RWPE2 (cell line): ENCODE measurements around the gene LETM1.

Experiments
- ATAC-seq: fragments of 200-7000 bp; cut with Tn5 transposase; 3 replicates; pipeline ENCODE4 v1.9.1; 2021; ENCODE audit warnings: low read depth
- DNase-seq: peaks from one replicate; pipeline ENCODE4 v3.0.0-alpha.2; 2020; ENCODE audit warnings: low spot score
- H3K27ac ChIP-seq: fragments of 450-650 bp; 2 replicates; pipeline ENCODE4 v1.5.1; 2017; ENCODE audit warnings: mild to moderate bottlenecking; ENCODE audit not compliant: poor library complexity, severe bottlenecking
- H3K27me3 ChIP-seq: fragments of 250-450 bp; sonication (Bioruptor Pico); 2 replicates; pipeline ENCODE4 v1.5.1; 2021; ENCODE audit warnings: mild to moderate bottlenecking, moderate library complexity; ENCODE audit not compliant: insufficient read depth, poor library complexity, severe bottlenecking
- H3K36me3 ChIP-seq: fragments of 250-450 bp; sonication (Bioruptor Pico); 2 replicates; pipeline ENCODE4 v1.5.1; 2020; ENCODE audit warnings: low read depth, mild to moderate bottlenecking, moderate library complexity
- H3K4me1 ChIP-seq: fragments of 250-450 bp; sonication (Bioruptor Pico); 2 replicates; pipeline ENCODE4 v1.5.1; 2021; ENCODE audit warnings: mild to moderate bottlenecking, moderate library complexity; ENCODE audit not compliant: insufficient read depth, poor library complexity, severe bottlenecking
- H3K4me3 ChIP-seq: fragments of 250-450 bp; sonication (Bioruptor Pico); 2 replicates; pipeline ENCODE4 v1.5.1; 2021; ENCODE audit warnings: mild to moderate bottlenecking, moderate library complexity; ENCODE audit not compliant: severe bottlenecking
- H3K9me3 ChIP-seq: fragments of 250-450 bp; sonication (Bioruptor Pico); 2 replicates; pipeline ENCODE4 v1.5.1; 2021; ENCODE audit warnings: mild to moderate bottlenecking, moderate library complexity; ENCODE audit not compliant: severe bottlenecking
- TF ChIP-seq, protein P1 (sequence below): fragments of 450-650 bp; IDR thresholded peaks from one replicate; pipeline ENCODE4 v1.5.1; 2017; ENCODE audit warnings: mild to moderate bottlenecking, moderate library complexity; ENCODE audit not compliant: poor library complexity, severe bottlenecking

The LETM1 gene

DNA sequence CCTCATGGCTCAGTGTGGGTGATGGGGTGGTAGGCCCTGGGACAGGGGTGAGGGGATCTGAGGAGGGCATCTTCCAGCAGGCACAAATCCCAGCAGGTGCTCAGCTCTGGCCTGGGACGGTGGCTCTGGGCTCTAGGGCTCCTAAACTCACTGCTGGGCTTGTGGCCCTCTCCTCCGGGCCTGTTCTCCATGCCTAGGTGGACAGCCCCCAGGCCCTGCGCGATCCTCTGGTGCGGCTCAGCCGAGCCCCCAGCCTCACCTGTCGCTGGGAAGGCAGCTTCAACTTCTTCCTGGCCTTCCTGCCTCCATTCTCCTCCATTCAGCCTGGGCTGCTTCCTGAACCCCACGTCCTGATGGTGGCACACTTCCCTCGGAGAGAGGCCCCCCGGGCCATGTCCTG is 82.2 kb downstream of the LETM1 start:
- peaks cover 8% of the 10 kb centered on the region for H3K4me1 ChIP-seq
- ATAC-seq (no peak), DNase-seq (no peak)
- no peak overlapping the region for H3K4me3 ChIP-seq
- H3K27ac ChIP-seq = no peak overlapping the region
- no peaks in the 10 kb centered on the region for H3K9me3 ChIP-seq
- H3K27me3 ChIP-seq = no peaks in the 10 kb centered on the region
- TF ChIP-seq, protein P1, sequence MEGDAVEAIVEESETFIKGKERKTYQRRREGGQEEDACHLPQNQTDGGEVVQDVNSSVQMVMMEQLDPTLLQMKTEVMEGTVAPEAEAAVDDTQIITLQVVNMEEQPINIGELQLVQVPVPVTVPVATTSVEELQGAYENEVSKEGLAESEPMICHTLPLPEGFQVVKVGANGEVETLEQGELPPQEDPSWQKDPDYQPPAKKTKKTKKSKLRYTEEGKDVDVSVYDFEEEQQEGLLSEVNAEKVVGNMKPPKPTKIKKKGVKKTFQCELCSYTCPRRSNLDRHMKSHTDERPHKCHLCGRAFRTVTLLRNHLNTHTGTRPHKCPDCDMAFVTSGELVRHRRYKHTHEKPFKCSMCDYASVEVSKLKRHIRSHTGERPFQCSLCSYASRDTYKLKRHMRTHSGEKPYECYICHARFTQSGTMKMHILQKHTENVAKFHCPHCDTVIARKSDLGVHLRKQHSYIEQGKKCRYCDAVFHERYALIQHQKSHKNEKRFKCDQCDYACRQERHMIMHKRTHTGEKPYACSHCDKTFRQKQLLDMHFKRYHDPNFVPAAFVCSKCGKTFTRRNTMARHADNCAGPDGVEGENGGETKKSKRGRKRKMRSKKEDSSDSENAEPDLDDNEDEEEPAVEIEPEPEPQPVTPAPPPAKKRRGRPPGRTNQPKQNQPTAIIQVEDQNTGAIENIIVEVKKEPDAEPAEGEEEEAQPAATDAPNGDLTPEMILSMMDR = no peak
- no peaks in the 10 kb centered on the region for H3K36me3 ChIP-seq

DNA sequence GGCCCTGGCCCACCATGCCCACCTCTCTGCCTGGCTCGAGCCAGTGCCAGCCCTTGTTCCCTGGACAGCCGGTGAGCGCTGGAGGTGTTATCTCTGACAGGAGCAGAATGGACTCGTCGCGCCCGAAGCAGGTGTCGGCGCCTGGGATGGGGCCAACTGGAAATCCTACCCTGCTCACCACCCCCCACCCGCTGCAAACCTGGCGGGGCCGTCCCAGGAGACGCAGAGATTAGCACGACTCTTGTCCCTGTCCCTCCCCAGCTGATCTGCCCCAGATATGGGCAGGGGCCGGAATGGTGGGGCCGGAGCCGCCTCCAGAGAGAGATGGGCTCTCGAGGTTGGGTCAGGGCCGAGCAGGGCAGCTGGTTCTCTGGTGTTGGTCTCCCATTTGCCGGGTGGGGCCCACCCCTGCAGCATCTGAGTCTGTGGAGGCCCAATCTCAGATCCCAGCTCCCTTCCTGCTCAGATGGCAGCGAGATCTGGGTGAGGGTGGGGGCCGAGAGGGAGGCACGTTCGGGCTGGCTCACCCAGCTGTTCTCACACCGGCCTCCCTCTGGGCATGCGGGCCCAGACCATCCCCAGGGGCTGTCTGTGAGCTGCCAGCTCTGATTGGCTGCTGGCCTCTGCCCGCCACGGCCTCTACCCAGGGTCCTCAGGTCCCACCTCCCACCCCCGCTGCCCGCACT is 83.0 kb downstream of the LETM1 start:
- TF ChIP-seq, protein P1 = no peak
- Histone ChIP-seq H3K4me3 (no peak overlapping the region), H3K27me3 (no peaks in the 10 kb centered on the region), H3K27ac (no peak overlapping the region), H3K36me3 (no peaks in the 10 kb centered on the region), H3K9me3 (no peaks in the 10 kb centered on the region), H3K4me1 (peaks cover 13% of the 10 kb centered on the region)
- peak; percentile 34 for ATAC-seq
- DNase-seq = no peak

DNA sequence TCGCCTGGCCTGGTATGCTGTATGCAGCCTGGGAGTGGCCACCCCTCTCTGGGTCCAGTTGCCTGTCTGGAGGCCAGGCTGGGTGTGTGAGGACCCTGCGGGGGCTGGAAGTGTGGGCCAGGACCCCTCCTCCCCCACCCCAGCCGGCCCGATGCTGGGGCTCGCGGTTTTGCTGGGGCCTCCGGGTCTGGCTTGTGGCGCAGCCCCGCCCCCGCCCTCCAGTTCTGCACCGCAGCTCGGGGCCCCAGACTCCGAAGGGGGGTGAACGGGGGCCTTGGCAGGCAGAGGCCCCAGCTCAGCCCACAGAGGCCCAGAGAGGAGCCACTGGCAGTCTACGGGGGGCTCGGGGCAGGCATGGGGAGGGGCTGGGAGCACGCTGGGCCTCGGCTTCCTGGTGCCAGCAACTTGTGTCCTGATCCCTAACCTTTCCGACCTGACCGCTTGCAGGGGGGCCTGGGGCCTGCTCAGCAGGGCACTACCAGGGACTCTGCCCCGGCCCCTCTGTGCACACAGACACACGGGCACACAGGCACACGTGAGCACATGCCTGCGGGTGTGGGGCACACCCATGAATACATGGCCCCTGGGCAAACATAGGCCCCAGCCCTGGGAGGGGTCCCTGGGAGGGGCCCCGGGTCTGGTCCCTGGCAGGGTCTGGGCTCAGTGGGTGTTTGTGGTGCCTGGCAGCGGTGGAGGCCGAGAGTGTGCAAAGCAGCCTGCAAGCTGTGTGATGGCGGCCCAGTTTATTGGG is 84.2 kb downstream of the LETM1 start:
- no peak for ATAC-seq
- DNase-seq = no peak
- no peaks in the 10 kb centered on the region for H3K27me3 ChIP-seq

DNA sequence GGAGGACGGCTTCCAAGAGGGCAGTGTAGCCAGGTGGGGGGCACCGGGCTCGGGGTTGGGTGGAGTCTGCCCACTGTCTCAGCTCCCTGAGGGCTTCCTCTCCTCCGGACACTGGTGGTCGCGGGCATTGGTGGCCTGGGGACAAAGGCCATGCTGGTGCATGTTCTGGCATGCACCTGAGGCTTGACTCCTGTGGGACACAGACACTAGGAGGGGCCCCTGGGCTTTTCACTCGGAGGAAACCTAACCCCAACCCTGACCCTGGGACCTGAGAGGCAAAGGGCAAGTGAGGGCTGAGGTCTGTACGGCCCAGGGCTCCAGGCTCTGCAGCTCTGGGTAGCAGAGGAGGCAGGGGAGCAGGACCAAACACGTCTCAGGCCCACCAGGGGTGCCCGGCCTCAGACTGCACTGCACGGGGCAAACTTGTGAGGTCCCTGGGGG is 85.1 kb downstream of the LETM1 start:
- no peak for DNase-seq
- TF ChIP-seq, protein P1 = no peak
- Histone ChIP-seq H3K36me3 (no peaks in the 10 kb centered on the region), H3K4me1 (peaks cover 8% of the 10 kb centered on the region), H3K27me3 (no peaks in the 10 kb centered on the region), H3K4me3 (no peak overlapping the region), H3K9me3 (no peaks in the 10 kb centered on the region), H3K27ac (no peak overlapping the region)
- no peak for ATAC-seq

More for the DNA sequence above, 84.2 kb downstream of the LETM1 start:
- Histone ChIP-seq H3K9me3 (no peaks in the 10 kb centered on the region), H3K4me3 (no peak overlapping the region), H3K36me3 (no peaks in the 10 kb centered on the region), H3K4me1 (peaks cover 8% of the 10 kb centered on the region), H3K27ac (no peak overlapping the region)
- TF ChIP-seq, protein P1 = no peak

DNA sequence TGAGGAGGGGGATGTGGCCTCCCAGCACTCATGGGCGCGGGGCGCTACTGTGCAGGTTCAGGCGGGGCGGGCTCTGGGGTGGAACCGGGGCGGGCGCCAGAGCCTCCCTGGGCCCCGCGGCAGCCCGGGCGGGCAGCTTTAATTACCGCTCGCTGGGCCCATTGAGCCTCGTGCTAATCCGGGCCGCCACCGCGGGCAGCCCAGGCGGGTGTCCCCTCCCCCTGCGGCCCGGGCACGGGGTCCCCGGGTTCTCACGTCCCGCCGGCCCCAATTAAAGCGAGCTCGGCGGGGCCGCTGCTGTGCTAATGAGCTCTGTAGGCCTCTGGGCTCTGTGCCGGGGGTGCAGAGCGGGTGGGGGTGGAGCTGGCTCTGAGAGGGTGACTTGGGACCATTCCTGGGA is 85.7 kb downstream of the LETM1 start:
- Histone ChIP-seq H3K4me1 (peaks cover 8% of the 10 kb centered on the region), H3K27me3 (no peaks in the 10 kb centered on the region)
- DNase-seq = no peak

More for the DNA sequence above, 85.7 kb downstream of the LETM1 start:
- Histone ChIP-seq H3K36me3 (no peaks in the 10 kb centered on the region), H3K9me3 (no peaks in the 10 kb centered on the region), H3K4me3 (no peak overlapping the region), H3K27ac (no peak overlapping the region)
- TF ChIP-seq, protein P1 = no peak
- ATAC-seq = no peak
